ENCODE results near the gene NR0B1. TPM values are rescaled to one million over a fixed set of nuclear protein-coding genes. Genes with fewer than 3 reads are reported as not detected.

Gene NR0B1, protein sequence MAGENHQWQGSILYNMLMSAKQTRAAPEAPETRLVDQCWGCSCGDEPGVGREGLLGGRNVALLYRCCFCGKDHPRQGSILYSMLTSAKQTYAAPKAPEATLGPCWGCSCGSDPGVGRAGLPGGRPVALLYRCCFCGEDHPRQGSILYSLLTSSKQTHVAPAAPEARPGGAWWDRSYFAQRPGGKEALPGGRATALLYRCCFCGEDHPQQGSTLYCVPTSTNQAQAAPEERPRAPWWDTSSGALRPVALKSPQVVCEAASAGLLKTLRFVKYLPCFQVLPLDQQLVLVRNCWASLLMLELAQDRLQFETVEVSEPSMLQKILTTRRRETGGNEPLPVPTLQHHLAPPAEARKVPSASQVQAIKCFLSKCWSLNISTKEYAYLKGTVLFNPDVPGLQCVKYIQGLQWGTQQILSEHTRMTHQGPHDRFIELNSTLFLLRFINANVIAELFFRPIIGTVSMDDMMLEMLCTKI
- total RNA-seq (not detected), polyA plus RNA-seq (under 1 TPM in 1 of 2 donors, not detected in 1; 0.03 TPM)
- long read RNA-seq, donor 1, partial matches to known transcripts: 0 of 1 reads
- long read RNA-seq, donor 1, other reads (novel, unspliced or antisense): 0 of 1 reads
- long read RNA-seq, donor 2: 0 reads
- long read RNA-seq, donor 3: 0 reads
- long read RNA-seq, donor 4: 0 reads
- long read RNA-seq, donor 5: 0 reads

DNA sequence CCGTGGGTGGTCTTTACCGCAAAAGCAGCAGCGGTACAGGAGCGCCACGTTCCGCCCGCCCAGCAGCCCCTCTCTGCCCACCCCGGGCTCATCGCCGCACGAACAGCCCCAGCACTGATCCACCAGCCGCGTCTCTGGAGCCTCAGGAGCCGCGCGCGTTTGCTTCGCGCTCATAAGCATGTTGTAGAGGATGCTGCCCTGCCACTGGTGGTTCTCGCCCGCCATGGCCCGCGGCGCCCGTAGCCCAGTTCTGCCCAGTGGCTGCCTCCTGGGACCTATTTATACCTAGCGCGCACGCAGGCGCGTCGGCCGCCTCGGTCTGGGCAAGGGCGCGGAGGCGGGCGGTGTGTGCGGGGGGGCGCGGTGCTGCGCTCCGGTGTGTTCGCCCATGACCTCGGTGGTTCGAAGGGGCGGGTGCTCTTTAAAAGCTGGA, at the start of gene NR0B1:
Gene NR0B1, minus strand, starts transcription at position 252 of the 433 bp plus-strand sequence. Its CDS starts 27 bp downstream, at position 225.
- whole genome bisulfite sequencing, 2 donors: 3 to 34% methylated on average over 22 to 46 of the region's 46 CpGs
- Histone ChIP-seq H3K36me3 (ENCODE audit: control insufficient read depth in 4 of 4, insufficient read depth in 4 of 4, low read length in 4 of 4) (no peaks in the 10 kb centered on the region), H3K9ac (ENCODE audit: insufficient read depth in 1 of 2, low read length in 2 of 2) (no peak within 1 kb of the TSS), H3K9me3 (ENCODE audit: control insufficient read depth in 4 of 4, insufficient read depth in 3 of 4, low read length in 3 of 4) (peaks cover 0 to 9% (median 0%) of the 10 kb centered on the region in 4 donors), H3K4me3 (no peak within 1 kb of the TSS), H3K27ac (ENCODE audit: low read depth in 1 of 2, low read length in 1 of 2) (no peak within 1 kb of the TSS), H3K4me1 (ENCODE audit: control insufficient read depth in 5 of 5, insufficient read depth in 5 of 5, low read length in 5 of 5) (no peaks in the 10 kb centered on the region), H3K27me3 (ENCODE audit: control insufficient read depth in 3 of 3, insufficient read depth in 3 of 3, low read length in 2 of 3) (peaks cover 11 to 33% (median 30%) of the 10 kb centered on the region in 3 donors)
- DNase-seq (no peak), ATAC-seq (ENCODE audit: insufficient read depth, low FRiP score) (no peak)
- TF ChIP-seq, protein P1, sequence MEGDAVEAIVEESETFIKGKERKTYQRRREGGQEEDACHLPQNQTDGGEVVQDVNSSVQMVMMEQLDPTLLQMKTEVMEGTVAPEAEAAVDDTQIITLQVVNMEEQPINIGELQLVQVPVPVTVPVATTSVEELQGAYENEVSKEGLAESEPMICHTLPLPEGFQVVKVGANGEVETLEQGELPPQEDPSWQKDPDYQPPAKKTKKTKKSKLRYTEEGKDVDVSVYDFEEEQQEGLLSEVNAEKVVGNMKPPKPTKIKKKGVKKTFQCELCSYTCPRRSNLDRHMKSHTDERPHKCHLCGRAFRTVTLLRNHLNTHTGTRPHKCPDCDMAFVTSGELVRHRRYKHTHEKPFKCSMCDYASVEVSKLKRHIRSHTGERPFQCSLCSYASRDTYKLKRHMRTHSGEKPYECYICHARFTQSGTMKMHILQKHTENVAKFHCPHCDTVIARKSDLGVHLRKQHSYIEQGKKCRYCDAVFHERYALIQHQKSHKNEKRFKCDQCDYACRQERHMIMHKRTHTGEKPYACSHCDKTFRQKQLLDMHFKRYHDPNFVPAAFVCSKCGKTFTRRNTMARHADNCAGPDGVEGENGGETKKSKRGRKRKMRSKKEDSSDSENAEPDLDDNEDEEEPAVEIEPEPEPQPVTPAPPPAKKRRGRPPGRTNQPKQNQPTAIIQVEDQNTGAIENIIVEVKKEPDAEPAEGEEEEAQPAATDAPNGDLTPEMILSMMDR (IDR thresholded peaks at IDR 0.05; ENCODE audit: control extremely low read depth, extremely low read depth): no peak

DNA sequence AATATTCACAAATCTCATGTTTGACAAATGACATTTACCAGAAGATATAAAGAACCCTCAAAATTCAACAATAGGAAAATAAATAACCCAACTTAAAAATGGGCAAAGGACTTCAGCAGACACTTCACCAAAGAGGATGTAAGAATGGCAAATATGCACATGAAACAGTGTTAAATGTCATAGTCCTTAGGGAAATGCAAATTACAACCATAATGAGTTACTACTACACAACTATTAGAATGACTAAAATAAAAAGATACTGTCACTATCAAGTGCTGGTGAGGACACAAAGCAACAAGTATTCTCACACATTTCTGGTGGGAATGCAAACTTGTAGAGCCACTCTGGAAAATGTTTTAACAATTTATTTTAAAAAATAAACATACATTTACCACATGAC, 40.8 kb upstream of the NR0B1 start:
- no peaks in the 10 kb centered on the region for H3K27me3 ChIP-seq (ENCODE audit: control insufficient read depth in 3 of 3, insufficient read depth in 3 of 3, low read length in 2 of 3)
- TF ChIP-seq, protein P1 (IDR thresholded peaks at IDR 0.05; ENCODE audit: control extremely low read depth, extremely low read depth): no peak

DNA sequence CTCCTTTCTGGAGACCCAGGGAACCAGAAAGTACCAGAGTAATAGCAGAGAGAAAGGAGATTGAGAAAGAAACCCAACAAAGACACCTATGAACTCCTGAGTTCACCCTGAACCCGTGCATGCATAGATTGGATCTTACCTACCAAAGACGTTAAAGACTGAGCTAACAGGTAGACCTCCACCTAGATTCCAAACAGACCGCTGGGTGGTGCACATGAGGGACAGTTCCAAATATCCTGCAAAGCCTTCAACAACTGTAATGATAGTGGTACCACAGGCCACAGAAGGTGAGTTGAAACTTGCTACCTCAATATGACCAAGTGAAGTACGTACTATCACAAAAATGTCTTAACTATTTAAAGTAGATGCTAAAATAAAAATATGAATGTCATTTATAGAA, 34.0 kb upstream of the NR0B1 start:
- no peak overlapping the region for H3K4me3 ChIP-seq
- no peak overlapping the region for H3K27ac ChIP-seq (ENCODE audit: low read depth in 1 of 2, low read length in 1 of 2)
- DNase-seq (no peak), ATAC-seq (ENCODE audit: insufficient read depth, low FRiP score) (no peak)
- no peaks in the 10 kb centered on the region for H3K9me3 ChIP-seq (ENCODE audit: control insufficient read depth in 4 of 4, insufficient read depth in 3 of 4, low read length in 3 of 4)
- peaks cover 0 to 3% (median 0%) of the 10 kb centered on the region in 3 donors for H3K27me3 ChIP-seq (ENCODE audit: control insufficient read depth in 3 of 3, insufficient read depth in 3 of 3, low read length in 2 of 3)
- no peaks in the 10 kb centered on the region for H3K36me3 ChIP-seq (ENCODE audit: control insufficient read depth in 4 of 4, insufficient read depth in 4 of 4, low read length in 4 of 4)
- TF ChIP-seq, protein P1 (IDR thresholded peaks at IDR 0.05; ENCODE audit: control extremely low read depth, extremely low read depth): no peak
- no peaks in the 10 kb centered on the region for H3K4me1 ChIP-seq (ENCODE audit: control insufficient read depth in 5 of 5, insufficient read depth in 5 of 5, low read length in 5 of 5)
- no peak overlapping the region for H3K9ac ChIP-seq (ENCODE audit: insufficient read depth in 1 of 2, low read length in 2 of 2)
- 44 to 71% methylated on average over 4 of the region's 4 CpGs for WGBS, 2 donors

More for the DNA sequence above, 40.8 kb upstream of the NR0B1 start:
- DNase-seq: no peak
- no peaks in the 10 kb centered on the region for H3K9me3 ChIP-seq (ENCODE audit: control insufficient read depth in 4 of 4, insufficient read depth in 3 of 4, low read length in 3 of 4)
- no peak for ATAC-seq (ENCODE audit: insufficient read depth, low FRiP score)
- no peaks in the 10 kb centered on the region for H3K36me3 ChIP-seq (ENCODE audit: control insufficient read depth in 4 of 4, insufficient read depth in 4 of 4, low read length in 4 of 4)
- no peak overlapping the region for H3K4me3 ChIP-seq
- H3K4me1 ChIP-seq (ENCODE audit: control insufficient read depth in 5 of 5, insufficient read depth in 5 of 5, low read length in 5 of 5): no peaks in the 10 kb centered on the region
- H3K27ac ChIP-seq (ENCODE audit: low read depth in 1 of 2, low read length in 1 of 2): no peak overlapping the region
- no peak overlapping the region for H3K9ac ChIP-seq (ENCODE audit: insufficient read depth in 1 of 2, low read length in 2 of 2)
